Mucosa of rectum (tissue), 2 donors: ENCODE results near the gene MUC2.

Source experiments
- H3K27ac ChIP-seq, 2 donors: one replicate each; pipeline ENCODE4 v1.7.0; 2013; ENCODE audit warnings: inconsistent platforms in 2 of 2, low read depth in 2 of 2, low read length in 2 of 2
- H3K27me3 ChIP-seq, 2 donors: one replicate each; pipeline ENCODE4 v1.7.0; 2013; ENCODE audit warnings: low read length in 2 of 2; ENCODE audit not compliant: control insufficient read depth in 2 of 2, insufficient read depth in 2 of 2
- H3K36me3 ChIP-seq, 2 donors: one replicate each; pipeline ENCODE4 v1.7.0; 2013; ENCODE audit warnings: low read length in 2 of 2; ENCODE audit not compliant: control insufficient read depth in 2 of 2, insufficient read depth in 2 of 2
- H3K4me1 ChIP-seq, 2 donors: one replicate each; pipeline ENCODE4 v1.7.0; 2013; ENCODE audit warnings: low read length in 2 of 2, mild to moderate bottlenecking in 1 of 2; ENCODE audit not compliant: control insufficient read depth in 2 of 2, insufficient read depth in 2 of 2
- H3K4me3 ChIP-seq, 2 donors: one replicate each; pipeline ENCODE4 v1.7.0; 2013; ENCODE audit warnings: low read length in 2 of 2
- H3K9ac ChIP-seq, 2 donors: one replicate each; pipeline ENCODE4 v1.7.0; 2013; ENCODE audit warnings: low read length in 2 of 2, low read depth in 1 of 2, mild to moderate bottlenecking in 1 of 2
- H3K9me3 ChIP-seq, 2 donors: one replicate each; pipeline ENCODE4 v1.7.0; 2013; ENCODE audit warnings: low read length in 2 of 2; ENCODE audit not compliant: control insufficient read depth in 2 of 2
- donor health status: healthy.
- donor health status: Normal muscosa, but diverticular disease.

MUC2 gene

DNA sequence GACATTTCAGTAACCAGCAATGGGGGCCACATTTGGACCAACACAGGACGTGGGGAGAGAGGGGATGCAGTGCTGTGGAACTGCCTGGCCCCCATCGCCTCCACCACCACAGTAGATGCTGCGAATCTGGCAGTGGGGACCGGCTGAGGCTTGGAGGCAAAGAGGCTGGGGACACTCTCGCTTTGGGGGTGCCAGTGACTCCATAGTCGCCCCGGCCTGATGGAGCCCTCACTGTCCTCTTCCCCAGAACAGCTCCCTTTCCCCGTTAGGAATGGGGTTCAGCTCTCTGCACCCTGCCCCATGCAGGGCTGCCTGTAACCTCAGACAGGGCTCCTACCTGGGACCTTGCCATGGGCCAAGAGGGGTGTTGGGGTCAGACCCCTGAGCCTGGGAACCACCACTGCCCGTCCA lies 1.8 kb upstream of the MUC2 start:
- Histone ChIP-seq H3K36me3 (no peaks in the 10 kb centered on the region), H3K27me3 (no peaks in the 10 kb centered on the region), H3K4me3 (peak overlapping the region in 1 of 2 donors; percentile 13), H3K27ac (peak overlapping the region; percentile 43 to 74), H3K4me1 (peaks cover 23 to 30% of the 10 kb centered on the region in 2 donors), H3K9ac (peak overlapping the region; percentile 41 to 71), H3K9me3 (no peaks in the 10 kb centered on the region)

DNA sequence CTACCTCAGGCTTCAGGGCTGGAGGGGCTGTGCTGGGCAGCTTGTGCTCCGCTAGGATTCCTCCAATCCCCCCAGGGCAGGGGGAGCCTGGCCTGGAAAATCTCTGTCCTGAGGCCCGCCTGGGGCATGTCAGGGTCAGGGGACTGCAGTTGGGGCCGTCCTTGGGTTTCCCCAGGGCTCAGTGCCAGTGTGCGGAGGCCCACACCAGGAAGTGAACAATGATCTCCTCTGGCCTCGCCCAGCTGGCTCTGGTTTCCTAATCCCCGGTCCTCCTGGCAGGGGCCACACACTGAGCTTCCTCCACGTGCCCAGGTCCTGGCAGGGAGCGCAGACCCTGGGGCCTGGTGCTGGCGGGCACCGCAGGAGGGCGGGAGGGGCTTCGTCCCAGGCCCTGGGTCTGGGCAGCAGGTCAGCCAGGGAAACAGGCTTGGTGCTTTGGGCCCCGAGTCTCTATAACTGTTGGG lies 1.4 kb upstream of the MUC2 start:
- H3K27ac ChIP-seq, result peak overlapping the region; percentile 63 to 74
- peaks cover 21 to 26% of the 10 kb centered on the region in 2 donors for H3K4me1 ChIP-seq
- H3K4me3 ChIP-seq, result peak overlapping the region in 1 of 2 donors; percentile 13
- peak overlapping the region; percentile 41 to 71 for H3K9ac ChIP-seq
- no peaks in the 10 kb centered on the region for H3K27me3 ChIP-seq
- peaks cover 0 to 3% of the 10 kb centered on the region in 2 donors for H3K36me3 ChIP-seq
- no peaks in the 10 kb centered on the region for H3K9me3 ChIP-seq

DNA sequence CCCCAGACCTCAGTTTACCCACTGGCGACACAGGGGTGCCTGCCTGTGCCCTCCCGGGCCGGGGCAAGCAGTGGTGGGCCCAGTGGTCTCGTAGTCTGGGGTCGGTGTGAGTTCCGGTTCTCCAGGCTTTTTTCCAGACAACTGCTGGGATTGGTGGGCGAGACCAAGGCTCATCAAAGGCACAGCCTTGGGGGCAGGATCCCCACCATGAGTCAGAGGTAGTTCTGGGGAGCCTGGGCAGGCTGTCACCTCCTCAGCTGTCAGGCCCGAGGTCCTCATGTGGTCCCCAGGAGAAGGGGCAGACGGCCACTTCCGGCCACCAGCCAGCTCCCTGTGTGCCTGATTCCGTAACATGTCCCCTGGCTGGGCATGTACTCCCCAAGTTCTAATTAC lies 827 bp upstream of the MUC2 start:
- Histone ChIP-seq H3K27ac (peak overlapping the region; percentile 63 to 74), H3K4me3 (no peak overlapping the region), H3K9ac (peak overlapping the region; percentile 6 to 71), H3K36me3 (peaks cover 0 to 3% of the 10 kb centered on the region in 2 donors), H3K4me1 (peaks cover 18 to 26% of the 10 kb centered on the region in 2 donors), H3K9me3 (no peaks in the 10 kb centered on the region), H3K27me3 (no peaks in the 10 kb centered on the region)

GRCh38 chr11:1075341-1075911 lies 752 bp downstream of the MUC2 start:
- H3K9ac ChIP-seq, result peak overlapping the region in 1 of 2 donors; percentile 69
- peaks cover 0 to 3% of the 10 kb centered on the region in 2 donors for H3K36me3 ChIP-seq
- peaks cover 18 to 26% of the 10 kb centered on the region in 2 donors for H3K4me1 ChIP-seq
- peak overlapping the region; percentile 65 to 79 for H3K27ac ChIP-seq
- no peaks in the 10 kb centered on the region for H3K27me3 ChIP-seq
- no peaks in the 10 kb centered on the region for H3K9me3 ChIP-seq
- H3K4me3 ChIP-seq, result peak overlapping the region; percentile 60 to 64

DNA sequence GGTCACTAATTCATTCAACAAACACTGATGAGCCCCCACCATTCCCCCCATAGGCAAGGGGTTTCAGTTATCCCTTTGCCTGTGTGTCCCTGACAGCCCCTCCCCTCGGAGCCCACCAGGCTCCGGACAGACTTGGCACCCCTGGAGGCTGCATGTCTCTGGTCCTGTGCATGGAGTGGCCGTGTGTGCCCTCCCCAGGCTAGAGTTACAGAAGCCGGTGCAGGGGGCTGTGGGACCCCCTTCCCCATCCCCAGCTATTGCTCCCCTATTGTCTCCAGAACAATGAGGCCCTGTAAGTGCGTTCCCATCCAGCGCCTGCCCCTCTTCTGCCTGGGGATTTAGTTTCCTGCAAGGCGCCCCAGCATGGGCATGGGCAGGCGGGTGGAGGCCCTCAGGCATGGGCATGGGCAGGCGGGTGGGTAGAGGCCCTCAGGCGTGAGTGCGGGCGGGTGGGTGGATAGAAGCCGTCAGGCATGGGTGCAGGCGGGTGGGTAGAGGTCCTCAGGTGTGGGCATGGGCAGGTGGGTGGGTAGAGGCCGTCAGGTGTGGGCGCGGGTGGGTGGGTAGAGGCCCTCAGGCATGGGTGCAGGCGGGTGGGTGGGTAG lies 1.5 kb downstream of the MUC2 start:
- H3K27me3 ChIP-seq, result no peaks in the 10 kb centered on the region
- peaks cover 18 to 26% of the 10 kb centered on the region in 2 donors for H3K4me1 ChIP-seq
- H3K27ac ChIP-seq, result peak overlapping the region; percentile 65 to 79
- H3K4me3 ChIP-seq, result peak overlapping the region; percentile 60 to 64
- peaks cover 0 to 3% of the 10 kb centered on the region in 2 donors for H3K36me3 ChIP-seq
- H3K9me3 ChIP-seq, result no peaks in the 10 kb centered on the region
- H3K9ac ChIP-seq, result peak overlapping the region in 1 of 2 donors; percentile 69

GRCh38 chr11:1077033-1077416 lies 2.4 kb downstream of the MUC2 start:
- Histone ChIP-seq H3K27me3 (no peaks in the 10 kb centered on the region), H3K4me1 (peaks cover 18 to 26% of the 10 kb centered on the region in 2 donors), H3K36me3 (peaks cover 0 to 3% of the 10 kb centered on the region in 2 donors), H3K27ac (peak overlapping the region; percentile 9 to 48), H3K9ac (peak overlapping the region in 1 of 2 donors; percentile 48), H3K9me3 (no peaks in the 10 kb centered on the region), H3K4me3 (peak overlapping the region in 1 of 2 donors; percentile 54)

- H3K27me3 ChIP-seq, result no peaks in the 10 kb centered on the region
- peaks cover 18 to 21% of the 10 kb centered on the region in 2 donors for H3K4me1 ChIP-seq
- H3K9ac ChIP-seq, result peak overlapping the region in 1 of 2 donors; percentile 59
- peak overlapping the region; percentile 45 to 54 for H3K4me3 ChIP-seq
- H3K36me3 ChIP-seq, result peaks cover 0 to 3% of the 10 kb centered on the region in 2 donors
- H3K9me3 ChIP-seq, result no peaks in the 10 kb centered on the region
- H3K27ac ChIP-seq, result peak overlapping the region; percentile 16 to 48
Measured at GRCh38 chr11:1077417-1078119, 2.9 kb downstream of the MUC2 start.

DNA sequence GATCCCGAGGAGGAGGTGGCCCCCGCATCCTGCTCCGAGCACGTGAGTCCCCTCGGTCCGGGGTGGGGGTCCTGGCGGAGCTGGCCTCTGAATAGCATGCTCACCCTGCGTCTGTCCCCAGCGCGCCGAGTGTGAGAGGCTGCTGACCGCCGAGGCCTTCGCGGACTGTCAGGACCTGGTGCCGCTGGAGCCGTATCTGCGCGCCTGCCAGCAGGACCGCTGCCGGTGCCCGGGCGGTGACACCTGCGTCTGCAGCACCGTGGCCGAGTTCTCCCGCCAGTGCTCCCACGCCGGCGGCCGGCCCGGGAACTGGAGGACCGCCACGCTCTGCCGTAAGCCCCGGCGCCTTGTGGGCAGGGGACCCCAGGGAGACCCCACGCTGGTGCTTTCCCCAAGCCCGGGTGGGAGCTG lies 3.5 kb downstream of the MUC2 start:
- Histone ChIP-seq H3K4me3 (peak overlapping the region; percentile 45 to 54), H3K27me3 (no peaks in the 10 kb centered on the region), H3K9ac (peak overlapping the region in 1 of 2 donors; percentile 59), H3K4me1 (peaks cover 13 to 14% of the 10 kb centered on the region in 2 donors), H3K27ac (peak overlapping the region in 1 of 2 donors; percentile 48), H3K9me3 (no peaks in the 10 kb centered on the region), H3K36me3 (peaks cover 0 to 3% of the 10 kb centered on the region in 2 donors)

DNA sequence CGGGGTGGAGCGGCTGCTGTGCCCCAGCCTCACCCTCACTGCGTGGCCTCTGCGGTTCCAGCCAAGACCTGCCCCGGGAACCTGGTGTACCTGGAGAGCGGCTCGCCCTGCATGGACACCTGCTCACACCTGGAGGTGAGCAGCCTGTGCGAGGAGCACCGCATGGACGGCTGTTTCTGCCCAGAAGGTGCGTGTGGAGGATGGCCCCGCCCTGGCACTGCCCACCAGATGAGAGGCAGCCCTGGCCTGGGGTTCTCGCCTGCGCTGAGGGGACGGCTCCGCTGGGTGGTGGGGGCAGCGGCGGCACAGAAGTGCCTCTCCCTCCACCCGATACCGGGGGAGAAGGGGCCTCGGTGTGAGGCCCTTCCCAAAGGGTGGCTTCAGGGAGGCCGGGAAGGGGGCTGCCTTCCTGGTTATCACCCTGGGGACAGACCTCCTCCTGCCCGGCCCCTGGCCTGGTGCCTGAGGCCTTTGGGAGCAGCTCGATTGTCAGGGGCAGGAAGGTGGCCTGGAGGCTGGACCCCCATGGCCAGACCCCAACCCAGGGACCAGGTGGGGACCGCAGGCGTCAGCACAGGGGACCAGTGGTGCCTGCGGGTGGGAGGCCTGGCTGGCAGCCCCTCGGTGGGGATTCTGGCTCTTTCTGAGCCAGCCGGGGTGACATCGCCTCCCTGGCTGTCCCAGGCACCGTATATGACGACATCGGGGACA lies 7.1 kb downstream of the MUC2 start:
- peaks cover 0 to 3% of the 10 kb centered on the region in 2 donors for H3K36me3 ChIP-seq
- no peaks in the 10 kb centered on the region for H3K27me3 ChIP-seq
- no peaks in the 10 kb centered on the region for H3K9me3 ChIP-seq
- no peak overlapping the region for H3K9ac ChIP-seq
- H3K27ac ChIP-seq, result peak overlapping the region in 1 of 2 donors; percentile 22
- no peak overlapping the region for H3K4me3 ChIP-seq
- no peaks in the 10 kb centered on the region for H3K4me1 ChIP-seq
